Activated T-cell treated with anti-CD3 and anti-CD28 coated beads for 24 hours (primary cell): ENCODE results near the gene CEP162.
"Not testable (repeated sequence)": the region's sequence is repeated elsewhere in the genome, so short reads cannot be mapped to it uniquely, and the experiment has no call there.

Source experiments
- DNase-seq: peaks from one replicate; pipeline ENCODE4 v3.0.0-alpha.2; 2020; ENCODE audit warnings: low read depth

Gene CEP162

DNA sequence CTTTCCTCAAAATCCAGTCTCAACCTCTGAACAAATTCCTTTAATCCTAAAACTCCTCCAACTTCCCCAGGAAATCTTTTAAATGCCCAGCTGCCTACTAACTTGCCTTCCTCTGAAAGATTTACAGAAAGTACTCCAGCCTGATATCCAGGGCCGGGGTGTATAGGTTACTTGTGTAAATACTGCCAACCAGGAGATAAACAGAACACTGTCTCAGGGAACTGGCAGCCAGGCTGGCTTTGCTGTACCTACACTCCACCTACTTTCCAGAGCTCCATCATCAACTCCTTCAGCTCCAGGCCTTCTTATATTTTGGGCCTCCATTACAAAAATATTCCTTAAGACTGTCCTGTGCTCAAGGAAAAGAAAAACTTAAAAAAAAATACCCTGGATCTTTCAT lies 85.9 kb downstream of the CEP162 start:
- DNase-seq = no peak

DNA sequence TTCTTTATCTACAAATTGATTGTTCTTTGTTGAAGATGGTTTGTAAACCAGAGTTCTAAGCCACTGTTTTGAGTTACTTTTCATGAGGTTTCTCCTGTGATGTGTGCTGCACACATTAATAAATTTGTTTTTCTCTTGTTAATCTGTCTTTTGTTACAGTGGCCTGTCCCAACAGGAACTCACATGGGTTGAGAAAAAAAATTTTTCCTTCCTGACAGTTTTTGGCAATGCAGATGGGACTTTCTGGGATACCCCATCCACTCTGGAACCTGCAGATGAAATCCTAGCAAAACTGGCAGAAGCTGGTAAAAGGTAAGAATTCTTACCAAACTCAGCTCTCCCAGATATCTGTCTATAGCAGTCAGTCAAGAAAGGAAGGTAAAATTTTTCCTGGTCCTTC lies 88.1 kb downstream of the CEP162 start:
- DNase-seq = no peak

DNA sequence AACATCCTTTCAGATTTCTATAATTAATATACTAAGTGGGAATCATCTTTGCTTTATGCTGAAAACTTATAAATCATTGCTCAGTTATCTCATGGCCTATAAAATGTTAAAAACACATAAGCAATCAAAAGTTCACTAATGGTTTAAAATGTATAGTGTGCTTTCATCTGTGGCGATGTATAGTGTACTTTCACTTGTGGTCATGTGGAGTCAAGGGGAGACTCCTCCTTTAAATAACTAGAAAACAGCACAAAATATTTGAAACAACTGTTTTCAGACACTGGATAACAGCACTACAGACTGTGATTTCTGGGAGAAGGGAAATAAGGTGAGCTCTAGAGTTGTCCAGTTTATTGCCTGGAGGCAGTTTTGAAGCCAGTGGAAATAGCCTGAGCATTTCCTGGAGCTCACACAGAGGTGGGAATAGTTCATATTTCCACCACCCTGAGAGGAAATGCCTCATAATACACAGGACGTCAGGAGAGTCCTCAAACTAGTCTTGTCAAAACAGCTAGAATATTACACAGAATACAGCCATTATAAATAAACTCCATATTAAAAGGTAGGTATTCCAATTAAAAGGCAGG lies 89.4 kb downstream of the CEP162 start:
- no peak for DNase-seq

DNA sequence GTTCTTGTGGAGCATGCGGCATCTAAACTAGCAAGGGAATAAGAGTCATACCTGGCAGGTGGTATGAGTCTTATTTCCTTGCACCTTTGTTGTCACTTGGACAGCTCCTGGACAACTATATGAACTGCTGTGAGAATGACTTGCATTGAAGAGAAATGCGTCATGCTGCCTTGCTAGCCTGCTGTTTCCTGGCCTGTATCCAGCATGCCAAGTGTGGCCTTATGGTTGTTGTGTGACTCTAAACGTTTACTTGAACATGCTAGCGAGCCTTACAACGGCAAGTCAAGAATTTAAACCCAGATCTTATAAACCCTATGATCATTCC lies 90.4 kb downstream of the CEP162 start:
- no peak for DNase-seq

DNA sequence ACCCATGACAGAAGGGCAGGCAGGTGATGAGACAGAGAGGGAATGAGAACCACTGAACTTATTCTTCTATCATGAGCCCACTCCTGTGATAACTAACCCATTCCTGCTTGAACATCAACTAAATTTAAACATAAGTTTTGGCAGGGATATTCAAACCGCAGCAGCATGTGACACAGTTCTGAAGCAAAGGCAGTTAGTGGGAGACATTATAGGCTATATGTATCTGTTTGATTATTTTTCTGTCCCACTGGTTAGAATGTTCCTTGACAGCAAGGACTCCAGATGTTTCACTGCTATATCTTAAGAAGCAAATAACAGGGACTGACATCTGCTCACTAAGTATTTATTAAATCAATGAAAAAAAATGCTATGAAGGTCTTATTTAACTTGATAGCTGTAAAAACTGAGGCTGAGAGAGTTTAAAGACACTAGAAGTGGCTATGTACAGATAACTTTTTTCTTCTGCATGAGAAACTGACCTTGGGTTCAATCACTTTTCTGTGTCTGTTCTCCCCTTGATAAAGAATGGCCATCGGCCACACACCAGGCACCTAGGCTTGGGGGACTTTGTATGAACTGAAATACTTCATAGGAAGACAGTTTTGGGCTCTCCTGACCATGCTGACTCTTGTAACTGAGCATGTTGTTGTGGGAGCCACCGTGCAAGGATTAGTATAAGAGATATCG lies 90.9 kb downstream of the CEP162 start:
- DNase-seq = no peak

DNA sequence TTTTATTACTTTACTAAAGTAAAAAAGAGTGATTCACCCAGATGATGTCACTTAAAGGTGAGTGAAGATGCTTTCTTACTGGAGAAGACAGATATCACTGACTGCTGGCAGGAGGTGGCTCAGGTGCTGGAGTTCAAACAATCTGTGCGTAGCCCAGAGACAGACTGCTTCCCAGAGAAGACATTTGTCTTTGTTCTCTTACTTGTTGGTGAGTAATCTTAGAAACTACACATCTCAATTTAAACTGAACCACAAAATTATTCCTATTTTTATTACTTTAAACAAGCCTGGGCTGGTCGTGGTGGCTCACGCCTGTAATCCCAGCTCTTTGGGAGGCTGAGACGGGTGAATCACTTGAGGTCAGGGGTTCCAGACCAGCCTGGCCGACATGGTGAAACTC lies 92.2 kb downstream of the CEP162 start:
- DNase-seq = no peak

DNA sequence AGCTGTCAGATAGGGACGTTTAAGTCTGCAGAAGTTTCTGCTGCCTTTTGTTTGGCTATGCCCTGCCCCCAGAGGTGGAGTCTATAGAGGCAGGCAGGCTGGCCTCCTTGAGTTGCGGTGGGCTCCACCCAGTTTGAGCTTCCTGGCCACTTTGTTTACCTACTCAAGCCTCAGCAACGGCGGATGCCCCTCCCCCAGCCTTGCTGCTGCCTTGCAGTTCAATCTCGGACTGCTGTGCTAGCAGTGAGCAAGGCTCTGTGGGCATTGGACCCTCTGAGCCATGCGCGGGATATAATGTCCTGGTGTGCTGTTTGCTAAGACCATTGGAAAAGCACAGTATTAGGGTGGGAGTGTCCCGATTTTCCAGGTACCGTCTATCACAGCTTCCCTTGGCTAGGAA lies 94.1 kb downstream of the CEP162 start:
- not testable (repeated sequence) for DNase-seq

DNA sequence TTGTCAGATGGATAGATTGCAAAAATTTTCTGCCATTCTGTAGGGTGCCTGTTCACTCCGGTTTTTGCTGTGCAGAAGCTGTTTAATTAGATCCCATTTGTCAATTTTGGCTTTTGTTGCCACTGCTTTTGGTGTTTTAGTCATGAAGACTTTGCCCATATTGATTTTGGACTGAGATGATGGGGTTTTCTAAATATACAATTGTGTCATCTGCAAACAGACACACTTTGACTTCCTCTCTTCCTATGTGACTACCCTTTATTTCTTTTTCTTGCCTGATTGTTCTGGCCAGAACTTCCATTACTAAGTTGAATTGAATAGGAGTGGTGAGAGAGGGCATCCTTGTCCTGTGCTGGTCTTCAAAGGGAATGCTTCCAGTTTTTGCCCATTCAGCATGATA lies 97.9 kb downstream of the CEP162 start:
- DNase-seq = not testable (repeated sequence)

DNA sequence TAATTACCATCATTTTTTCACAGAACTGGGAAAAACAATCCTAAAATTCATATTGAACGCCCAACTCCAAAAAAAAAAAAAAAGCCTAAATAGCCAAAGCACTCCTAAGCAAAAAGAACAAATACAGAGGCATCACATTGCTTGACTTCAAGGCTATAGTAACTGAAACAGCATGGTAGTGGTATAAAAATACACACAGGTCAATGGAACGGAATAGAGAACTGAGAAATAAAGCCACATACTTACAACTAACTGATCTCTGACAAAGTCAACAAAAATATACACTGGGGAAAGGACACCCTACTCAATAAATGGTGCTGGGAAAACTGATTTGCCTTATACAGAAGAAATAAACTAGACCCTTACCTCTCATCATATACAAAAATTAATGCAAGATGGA lies 104.3 kb downstream of the CEP162 start:
- DNase-seq = no peak

DNA sequence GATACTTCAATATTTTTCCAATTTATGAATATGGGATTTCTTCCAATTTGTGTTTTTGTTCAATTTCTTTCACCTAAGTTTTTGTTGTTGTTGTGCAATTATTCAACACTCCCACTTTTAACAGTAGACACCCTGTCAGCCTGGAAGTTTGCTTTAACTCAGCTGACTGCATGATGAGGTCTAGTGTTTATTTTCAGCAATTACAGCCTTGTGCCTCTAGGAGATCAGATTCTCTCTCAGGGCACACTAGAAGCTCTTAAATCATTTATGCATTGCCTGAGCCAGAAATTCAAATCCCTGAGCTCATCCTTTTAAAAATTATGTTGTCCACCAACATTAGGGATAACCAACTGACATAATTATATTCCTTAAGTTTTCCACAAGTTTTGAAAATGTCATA lies 108.2 kb downstream of the CEP162 start:
- no peak for DNase-seq

DNA sequence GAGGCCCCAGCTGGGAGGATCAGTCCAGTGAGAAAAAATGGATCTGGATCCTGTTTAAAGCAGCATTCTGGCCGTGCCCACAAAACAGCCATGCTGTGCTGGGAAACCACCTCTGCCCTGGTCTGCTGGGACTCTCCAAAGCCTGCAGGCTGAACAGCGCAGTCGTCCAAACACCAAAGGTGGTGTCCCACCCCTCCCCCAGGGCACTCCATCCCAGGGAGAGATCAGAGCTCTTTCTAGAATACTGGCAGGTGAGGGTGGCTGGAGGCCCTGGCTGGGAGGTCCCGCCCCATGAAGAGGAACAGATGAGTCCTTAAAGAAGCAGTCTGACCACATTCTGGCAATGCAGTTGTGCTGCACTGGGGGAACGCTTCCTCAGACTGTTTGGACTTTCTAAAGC lies 109.3 kb downstream of the CEP162 start:
- no peak for DNase-seq

DNA sequence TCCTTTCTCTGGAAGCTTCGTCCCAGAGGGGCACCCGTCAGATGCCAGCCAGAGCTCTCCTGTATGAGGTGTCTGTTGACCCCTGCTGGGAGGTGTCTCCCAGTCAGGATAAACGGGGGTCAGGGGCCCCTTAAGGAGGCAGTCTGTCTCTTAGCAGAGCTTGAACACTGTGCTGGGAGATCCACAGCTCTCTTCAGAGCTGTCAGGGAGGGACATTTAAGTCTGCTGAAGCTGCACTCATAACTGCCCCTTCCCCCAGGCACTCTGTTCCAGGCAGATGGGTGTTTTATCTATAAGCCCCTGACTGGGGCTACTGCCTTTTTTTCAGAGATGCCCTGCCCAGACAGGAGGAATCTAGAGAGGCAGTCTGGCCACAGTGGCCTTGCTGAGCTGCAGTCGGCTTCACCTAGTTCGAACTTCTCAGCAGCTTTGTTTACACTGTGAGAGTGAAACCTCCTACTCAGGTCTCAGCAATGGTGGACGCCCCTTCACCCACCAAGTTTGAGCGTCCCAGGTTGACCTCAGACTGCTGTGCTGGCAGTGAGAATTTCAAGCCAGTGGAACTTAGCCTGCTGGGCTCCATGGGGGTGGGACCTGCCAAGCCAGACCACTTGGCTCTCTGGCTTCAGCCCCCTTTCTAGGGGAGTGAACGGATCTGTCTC lies 112.4 kb downstream of the CEP162 start:
- not testable (repeated sequence) for DNase-seq

DNA sequence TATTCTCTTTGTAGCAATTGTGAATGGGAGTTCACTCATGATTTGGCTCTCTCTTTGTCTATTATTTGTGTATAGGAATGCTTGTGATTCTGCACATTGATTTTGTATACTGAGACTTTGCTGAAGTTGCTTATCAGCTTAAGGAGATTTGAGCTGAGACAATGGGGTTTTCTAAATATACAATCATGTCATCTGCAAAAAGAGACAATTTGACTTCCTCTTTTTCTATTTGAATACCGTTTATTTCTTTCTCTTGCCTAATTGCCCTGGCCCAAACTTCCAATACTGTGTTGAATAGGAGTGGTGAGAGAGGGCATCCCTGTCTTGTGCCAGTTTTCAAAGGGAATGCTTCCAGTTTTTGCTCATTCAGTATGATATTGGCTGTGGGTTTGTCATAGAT lies 116.1 kb downstream of the CEP162 start:
- DNase-seq = not testable (repeated sequence)

DNA sequence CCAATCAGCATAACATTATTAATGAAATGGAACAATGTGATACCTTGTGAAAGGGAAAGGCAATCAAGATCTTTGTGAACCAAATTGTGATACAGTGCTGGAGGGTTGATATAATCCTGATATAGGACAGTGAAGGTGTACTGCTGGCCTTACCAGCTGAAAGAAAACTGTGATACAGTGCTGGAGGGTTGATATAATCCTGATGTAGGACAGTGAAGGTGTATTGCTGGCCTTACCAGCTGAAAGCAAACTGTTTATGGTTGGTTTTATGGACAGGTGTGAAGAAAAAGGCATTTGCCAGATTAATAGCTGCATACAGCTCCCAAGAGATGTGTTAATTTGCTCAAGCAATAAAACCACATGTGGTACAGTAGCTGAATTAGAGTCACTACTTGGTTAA lies 119.9 kb downstream of the CEP162 start:
- DNase-seq = no peak

DNA sequence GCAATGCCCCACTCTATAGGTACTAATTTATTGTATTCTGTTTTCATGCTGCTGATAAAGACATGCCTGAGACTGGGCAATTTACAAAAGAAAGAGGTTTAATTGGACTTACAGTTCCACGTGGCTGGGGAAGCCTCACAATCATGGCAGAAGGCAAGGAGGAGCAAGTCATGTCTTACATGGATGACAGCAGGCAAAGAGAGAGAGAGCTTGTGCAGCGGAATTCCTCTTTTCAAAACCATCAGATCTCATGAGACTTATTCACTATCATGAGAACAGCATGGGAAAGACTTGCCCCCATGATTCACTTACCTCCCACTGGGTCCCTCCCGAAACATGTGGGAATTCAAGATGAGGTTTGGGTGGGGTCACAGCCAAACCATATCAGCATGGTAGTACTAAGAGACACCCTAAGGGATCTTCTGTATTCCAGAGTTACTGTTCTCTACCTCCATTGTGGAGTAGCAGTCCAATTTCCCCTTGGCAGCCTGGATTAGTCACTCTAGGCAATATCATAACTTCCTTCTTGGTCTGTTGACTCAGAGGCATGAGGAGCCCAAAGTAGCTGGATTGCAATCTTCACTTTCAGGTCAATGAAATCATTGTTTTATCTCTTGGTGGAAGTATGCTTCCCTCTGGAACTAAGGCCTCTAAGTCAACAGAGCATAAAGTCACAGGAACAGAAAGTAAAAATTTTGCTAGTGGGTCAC lies 122.1 kb downstream of the CEP162 start:
- not testable (repeated sequence) for DNase-seq

DNA sequence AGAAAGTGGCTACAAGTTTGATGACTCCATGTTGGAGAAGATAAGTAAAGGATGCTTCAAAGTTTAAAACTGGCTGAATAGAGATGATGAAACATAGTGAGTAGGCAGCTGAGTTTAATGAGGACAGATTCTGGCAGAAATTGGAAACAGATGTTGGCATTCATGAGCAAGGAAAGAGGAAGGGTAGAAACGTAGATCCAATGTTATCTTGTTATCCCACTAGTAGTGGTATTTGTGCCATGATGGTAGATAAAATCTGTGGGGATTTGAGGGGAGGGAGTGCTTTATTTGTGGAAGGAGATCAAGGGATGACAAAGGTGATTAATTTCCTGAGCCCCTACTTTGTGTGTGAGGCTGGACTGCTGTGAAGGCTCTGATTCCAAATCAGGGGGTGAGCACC lies 124.4 kb downstream of the CEP162 start:
- no peak for DNase-seq

DNA sequence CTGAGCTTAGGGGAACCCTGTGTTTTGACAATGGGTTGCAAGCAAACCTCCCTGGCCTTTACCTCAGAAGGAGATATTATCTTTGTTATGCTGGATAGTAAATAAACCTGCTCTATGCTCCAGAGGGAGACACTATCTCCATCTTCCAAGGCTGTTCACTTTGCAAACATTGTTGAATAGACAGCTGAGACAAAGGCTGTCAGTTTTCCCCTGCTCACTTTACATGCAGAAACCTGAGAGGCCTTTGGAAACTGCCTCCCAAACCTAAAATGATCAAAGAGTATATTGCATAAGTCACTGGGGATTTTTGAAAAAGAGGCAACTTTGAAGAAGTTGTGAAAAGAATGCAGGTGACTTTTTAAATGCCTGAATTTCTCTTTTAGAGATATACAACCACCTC lies 132.3 kb downstream of the CEP162 start:
- DNase-seq = no peak

DNA sequence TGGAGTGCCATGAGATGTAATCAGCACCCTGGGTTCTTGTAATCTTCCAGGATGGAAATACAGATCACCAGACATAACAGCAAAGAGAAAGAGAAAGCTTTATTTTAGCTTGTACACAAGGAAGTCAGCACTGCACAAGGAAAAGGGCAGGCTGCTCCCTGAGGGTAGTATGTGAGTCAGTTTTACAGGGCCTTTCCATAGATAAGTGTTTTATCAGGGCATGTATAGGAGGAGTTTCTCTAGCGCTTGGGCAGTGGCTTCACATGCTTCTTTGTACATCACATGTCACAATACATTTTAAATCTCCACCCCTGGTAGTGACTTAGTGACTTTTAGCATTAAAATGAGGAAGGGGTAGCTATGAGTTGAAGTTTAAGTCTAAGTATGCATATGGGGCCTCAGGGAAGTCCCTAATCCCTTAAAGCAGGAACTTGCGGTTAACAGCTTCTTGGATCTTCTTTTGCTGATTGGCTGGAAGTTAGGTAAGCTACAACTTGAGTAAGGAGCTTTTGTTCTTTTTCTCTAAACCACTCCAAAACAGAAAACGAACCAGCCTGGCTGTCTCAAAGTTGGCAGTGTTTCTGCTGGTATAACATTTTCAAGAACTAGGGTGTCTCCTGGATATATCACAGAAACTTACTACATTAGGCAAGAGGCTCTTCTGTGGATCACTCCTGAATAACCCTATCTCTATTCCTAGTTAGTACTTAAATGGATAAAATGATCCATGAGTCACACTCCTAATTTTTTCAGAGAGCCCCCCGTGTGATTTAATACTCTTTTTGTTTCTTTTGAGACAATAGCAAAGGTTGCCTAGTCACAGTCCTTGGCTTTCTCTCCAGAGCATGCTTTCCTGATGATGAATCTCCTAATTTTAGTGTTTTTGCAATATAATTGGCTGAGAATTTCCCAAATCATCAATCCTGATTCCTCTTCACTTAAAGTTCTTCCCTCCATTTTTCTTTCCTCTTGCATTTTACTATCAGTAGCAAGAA lies 133.7 kb downstream of the CEP162 start:
- DNase-seq = no peak

DNA sequence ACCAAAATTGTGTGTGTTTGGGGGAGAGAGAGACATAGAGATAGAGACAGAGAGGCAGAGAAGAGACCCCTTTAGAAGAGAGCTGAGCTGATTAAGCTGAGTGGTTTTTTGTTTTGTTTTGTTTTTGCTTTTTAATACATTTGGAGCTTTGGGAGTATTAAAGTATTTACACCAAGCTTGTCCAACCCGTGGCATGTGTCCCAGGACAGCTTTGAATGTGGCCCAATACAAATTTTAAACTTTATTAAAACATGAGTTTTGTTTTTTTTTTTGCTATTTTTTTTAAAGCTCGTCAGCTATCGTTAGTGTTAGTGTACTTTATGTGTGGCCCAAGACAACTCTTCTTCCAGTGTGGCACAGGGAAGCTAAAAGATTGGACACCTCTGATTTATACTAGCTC lies 137.9 kb downstream of the CEP162 start:
- DNase-seq = no peak

DNA sequence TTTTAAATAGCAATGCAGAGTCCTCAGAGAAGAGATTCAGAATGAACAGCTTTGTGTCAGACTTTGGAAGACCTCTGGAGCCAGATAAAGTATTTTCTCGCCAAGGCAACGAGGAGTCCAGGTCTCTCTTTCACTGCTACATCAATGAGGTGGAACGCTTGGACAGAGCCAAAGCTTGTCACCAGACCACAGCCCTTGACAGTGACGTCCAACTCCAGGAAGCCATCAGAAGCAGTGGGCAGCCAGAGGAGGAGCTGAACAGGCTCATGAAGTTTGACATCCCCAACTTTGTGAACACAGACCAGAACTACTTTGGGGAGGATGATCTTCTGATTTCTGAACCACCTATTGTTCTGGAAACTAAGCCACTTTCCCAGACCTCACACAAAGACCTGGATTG lies 138.4 kb downstream of the CEP162 start:
- no peak for DNase-seq

DNA sequence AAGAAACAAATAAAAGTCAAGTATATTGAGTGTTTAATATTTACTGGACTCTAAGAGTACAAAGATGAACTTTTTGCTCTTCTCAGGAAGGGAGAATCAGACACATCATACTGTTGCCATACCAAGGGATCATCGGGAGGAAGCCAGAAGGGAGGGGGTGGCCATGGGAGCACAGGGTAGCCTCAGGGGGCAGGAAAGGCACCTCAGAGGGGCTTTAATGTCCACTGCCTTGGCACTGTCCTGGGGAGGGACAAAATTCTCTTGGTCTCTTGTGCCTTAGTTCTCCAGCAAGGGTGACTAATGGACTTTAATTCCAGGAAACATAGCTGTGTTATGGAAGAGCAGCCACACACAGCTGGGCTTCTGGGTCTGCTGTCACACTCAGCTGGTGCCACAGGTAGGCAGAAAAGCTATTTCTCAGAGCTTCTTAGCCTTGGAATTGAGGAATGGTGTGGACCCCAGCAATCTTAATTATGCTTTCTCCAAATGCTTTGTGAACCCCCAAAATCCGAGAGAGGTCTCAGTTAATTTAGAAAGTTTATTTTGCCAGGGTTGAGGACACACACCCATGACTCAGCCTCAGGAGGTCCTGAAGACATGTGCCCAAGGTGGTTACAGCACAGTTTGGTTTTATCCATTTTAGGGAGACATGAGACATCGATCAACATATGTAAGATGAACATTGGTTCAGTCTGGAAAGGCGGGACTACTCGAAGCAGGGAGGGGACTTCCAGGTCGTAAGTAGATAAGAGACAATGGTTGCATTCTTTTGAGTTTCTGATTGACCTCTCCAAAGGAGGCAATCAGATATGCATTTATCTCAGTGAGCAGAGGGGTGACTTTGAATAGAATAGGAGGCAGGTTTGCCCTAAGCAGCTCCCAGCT lies 140.7 kb downstream of the CEP162 start:
- DNase-seq = no peak
